Right lung (tissue), 5 donors: Measurements from ENCODE around the gene ZNF565. TPM values are rescaled to one million over a fixed set of nuclear protein-coding genes. Genes with fewer than 3 reads are reported as not detected.
"Not testable (repeated sequence)": the region's sequence is repeated elsewhere in the genome, so short reads cannot be mapped to it uniquely, and the experiment has no call there.

ENCODE experiments used
- DNase-seq, 2 donors: peaks; one replicate each; pipeline ENCODE4 v3.0.0-alpha.2; 2013
- polyA plus RNA-seq, 5 donors: library from polyadenylated mRNA; unstranded; fragments of 120-200 nt; gene quantifications; one replicate each; pipeline versions ENCODE4 v1.2.1 to v1.2.3, GENCODE V29; 2013; ENCODE audit warnings: inconsistent platforms in 1 of 5, low replicate concordance in 1 of 5; ENCODE audit not compliant: insufficient read length in 5 of 5, insufficient read depth in 1 of 5

Gene ZNF565
- polyA plus RNA-seq, 5 donors = 5.4 to 7.6 (median 7.1) TPM

- peak; percentile 65 to 71 for DNase-seq
Observed at GRCh38 chr19:36151144-36152018, 63.1 kb downstream of the ZNF565 start.

DNA sequence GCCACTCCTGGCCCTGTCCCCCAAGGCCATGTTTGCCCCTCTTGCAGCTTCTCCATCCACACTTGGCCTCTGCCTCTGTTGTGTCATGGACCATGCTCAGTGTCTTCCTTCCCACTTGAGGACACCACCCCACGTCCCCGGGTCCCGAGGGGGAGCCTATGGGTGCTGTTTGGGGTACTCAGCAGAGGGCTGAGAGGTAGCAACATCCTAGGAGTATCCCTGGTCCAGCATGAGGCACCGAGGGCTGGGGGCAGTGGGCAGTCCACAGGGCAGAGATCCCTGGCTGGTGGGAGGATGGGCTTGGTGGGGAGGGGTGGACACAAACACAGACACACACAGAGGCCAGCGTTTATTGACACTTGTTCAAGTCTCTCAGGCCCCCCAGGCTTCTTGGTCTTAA lies 63.9 kb downstream of the ZNF565 start:
- no peak for DNase-seq

DNA sequence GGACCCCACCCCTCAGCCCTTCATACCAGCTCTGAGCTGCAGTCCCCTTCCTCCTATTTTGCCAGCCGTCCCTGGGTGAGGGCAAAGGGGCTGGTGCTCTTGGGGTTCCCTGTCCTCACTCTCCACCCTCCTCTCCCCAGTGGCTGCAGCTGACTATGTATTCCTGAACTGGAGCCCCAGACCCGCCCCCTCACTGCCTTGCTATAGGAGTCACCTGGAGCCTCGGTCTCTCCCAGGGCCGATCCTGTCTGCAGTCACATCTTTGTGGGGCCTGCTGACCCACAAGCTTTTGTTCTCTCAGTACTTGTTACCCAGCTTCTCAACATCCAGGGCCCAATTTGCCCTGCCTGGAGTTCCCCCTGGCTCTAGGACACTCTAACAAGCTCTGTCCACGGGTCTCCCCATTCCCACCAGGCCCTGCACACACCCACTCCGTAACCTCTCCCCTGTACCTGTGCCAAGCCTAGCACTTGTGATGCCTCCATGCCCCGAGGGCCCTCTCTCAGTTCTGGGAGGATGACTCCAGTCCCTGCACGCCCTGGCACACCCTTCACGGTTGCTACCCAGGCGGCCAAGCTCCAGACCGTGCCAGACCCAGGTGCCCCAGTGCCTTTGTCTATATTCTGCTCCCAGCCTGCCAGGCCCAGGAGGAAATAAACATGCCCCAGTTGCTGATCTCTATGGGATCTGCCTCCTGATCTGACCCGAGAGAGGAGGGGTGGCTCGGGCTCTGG lies 64.6 kb downstream of the ZNF565 start:
- DNase-seq = no peak

DNA sequence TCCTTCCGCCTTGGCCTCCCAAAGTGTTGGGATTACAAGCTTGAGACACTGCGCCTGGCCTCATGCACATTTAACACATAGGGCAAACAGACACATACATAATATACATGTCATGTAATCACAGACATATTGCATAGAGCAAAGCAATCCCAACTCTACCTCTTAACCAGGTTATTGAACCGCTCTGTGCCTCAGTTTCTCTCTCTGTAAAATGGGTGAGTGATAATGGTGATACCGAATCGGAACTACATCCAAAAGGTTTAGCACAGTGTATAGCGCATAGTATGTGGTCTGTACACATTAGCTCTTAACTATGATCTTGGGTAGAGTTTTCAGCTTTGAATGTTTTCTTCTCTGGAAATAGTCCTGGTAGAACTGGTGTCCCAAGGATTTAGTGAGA lies 69.8 kb downstream of the ZNF565 start:
- no peak for DNase-seq

GRCh38 chr19:36142496-36142895 lies 72.0 kb downstream of the ZNF565 start:
- DNase-seq = no peak

DNA sequence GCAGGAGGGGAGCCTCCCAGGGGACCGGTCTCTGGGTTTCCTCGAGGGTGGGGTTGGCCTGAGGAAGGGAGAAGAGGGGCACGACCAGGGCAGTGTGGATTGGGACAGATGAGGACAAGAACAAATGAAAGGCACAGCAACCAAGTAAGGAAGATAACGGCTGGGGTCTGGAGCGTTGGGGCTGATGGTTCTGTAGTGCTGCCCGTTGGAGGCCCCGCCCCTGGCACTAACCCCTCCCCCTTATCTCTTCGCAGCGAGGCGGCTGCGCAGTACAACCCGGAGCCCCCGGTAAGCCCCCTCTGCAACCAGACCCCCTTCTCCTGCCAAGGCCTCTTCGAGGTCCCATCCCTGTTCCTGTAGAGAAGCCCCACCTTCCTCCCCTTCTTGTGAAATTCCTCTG lies 72.4 kb downstream of the ZNF565 start:
- DNase-seq = no peak

- DNase-seq = peak; percentile 58 to 76
Observed at GRCh38 chr19:36141039-36141927, 73.2 kb downstream of the ZNF565 start.

GRCh38 chr19:36140304-36141038 lies 74.0 kb downstream of the ZNF565 start:
- peak; percentile 42 to 50 for DNase-seq

DNA sequence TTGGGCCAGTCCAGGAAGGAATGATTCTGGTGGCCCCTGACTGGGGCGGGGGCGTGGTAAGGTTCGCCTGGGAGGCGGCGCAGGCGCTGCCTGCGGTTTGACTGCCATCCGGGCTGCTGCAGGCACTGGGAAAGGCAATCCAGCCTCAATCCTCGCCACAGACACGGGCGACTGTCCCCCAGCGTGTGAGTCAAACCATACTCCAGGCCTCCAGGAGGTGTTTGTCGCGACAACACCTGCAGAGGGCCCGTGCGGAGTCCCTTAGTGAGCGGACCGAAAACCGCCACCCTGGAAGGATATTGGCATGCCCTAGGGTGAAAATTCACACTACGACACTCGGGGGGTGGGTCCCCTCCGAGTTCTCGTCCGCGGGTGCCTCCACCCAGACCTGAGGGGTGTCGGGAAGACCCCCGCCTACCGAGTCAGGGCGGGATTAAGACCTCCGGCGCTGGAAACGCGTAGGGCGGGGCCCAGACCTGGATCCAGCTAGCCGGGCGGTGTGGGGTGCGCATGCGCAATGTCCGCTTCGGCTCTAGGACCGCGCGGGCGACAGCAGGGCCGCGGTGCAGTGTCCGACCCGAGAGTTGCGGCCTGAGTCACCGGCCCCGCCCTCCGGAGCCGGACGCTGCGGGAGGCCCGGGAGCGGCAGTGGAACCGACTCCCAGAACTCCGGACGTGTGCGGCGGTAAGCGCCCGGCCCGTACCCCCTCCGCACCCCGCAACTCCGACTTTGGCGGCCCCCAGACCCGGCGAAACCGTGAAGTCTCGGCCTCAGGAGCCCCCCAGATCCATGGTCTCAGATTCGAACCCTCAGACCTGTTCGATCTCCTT lies 74.8 kb downstream of the ZNF565 start, which contains the start of gene CAPNS1:
Gene CAPNS1, plus strand, starts transcription at position 594 of the 831 bp plus-strand sequence. CDS start 946 bp downstream, outside the sequence.
- peak; percentile 98 for DNase-seq

GRCh38 chr19:36139120-36139472 lies 75.4 kb downstream of the ZNF565 start:
- no peak for DNase-seq

GRCh38 chr19:36136964-36137686 lies 77.3 kb downstream of the ZNF565 start:
- DNase-seq = no peak

DNA sequence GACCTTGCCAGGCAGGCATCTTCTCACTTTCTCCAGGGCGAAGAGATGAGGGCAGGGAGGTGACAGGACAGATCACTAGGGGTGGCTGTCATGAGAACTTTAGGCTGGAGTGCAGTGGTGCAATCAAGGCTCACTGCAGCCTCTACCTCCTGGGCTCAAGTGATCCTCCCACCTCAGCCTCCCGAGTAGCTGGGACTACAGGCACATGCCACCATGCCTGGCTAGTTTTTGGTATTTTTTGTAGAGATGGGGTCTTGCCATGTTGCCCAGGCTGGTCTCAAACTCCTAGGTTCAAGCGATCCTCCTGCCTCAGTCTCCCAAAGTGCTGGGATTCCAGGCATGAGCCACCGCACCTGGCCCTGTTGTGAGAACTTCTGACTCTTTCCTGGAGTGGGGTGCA lies 79.6 kb downstream of the ZNF565 start:
- DNase-seq = not testable (repeated sequence)

Other genes with a start within 250 kb of the ZNF565 start
- gene SDHAF1, start 219.5 kb downstream of the ZNF565 start, polyA plus RNA-seq = 10 to 100 TPM in 4 of 5 donors, 1 to 10 TPM in 1; 9.1 to 15.0 (median 11.7) TPM
- gene SYNE4, start 205.9 kb downstream of the ZNF565 start, polyA plus RNA-seq = 10 to 100 TPM in 2 of 5 donors, 1 to 10 TPM in 3; 6.4 to 10.9 (median 9.9) TPM
- 10 to 100 TPM; 17.2 to 19.0 (median 18.4) TPM for gene ALKBH6, start 200.5 kb downstream of the ZNF565 start, polyA plus RNA-seq
- gene CLIP3, start 181.8 kb downstream of the ZNF565 start, polyA plus RNA-seq = 10 to 100 TPM; 23.6 to 31.9 (median 25.6) TPM
- gene THAP8, start 160.4 kb downstream of the ZNF565 start, polyA plus RNA-seq = 1 to 10 TPM; 4.2 to 9.0 (median 6.6) TPM
- 1 to 10 TPM; 4.3 to 6.0 (median 4.9) TPM for gene WDR62, start 159.8 kb downstream of the ZNF565 start, polyA plus RNA-seq
- gene OVOL3, start 103.5 kb downstream of the ZNF565 start, polyA plus RNA-seq = under 1 TPM in 3 of 5 donors, not detected in 2; 0.15 to 0.27 (median 0.16) TPM
- 10 to 100 TPM; 34.3 to 64.7 (median 36.4) TPM for gene POLR2I, start 99.8 kb downstream of the ZNF565 start, polyA plus RNA-seq
- gene TBCB, start 99.2 kb downstream of the ZNF565 start, polyA plus RNA-seq = 100 to 1,000 TPM in 4 of 5 donors, 10 to 100 TPM in 1; 96.1 to 147 (median 107) TPM
- 100 to 1,000 TPM; 470 to 696 (median 513) TPM for gene CAPNS1, start 74.6 kb downstream of the ZNF565 start, polyA plus RNA-seq
- 10 to 100 TPM; 25.5 to 78.0 (median 37.3) TPM for gene COX7A1, start 62.2 kb downstream of the ZNF565 start, polyA plus RNA-seq
- gene ZNF146, start 441 bp upstream of the ZNF565 start, polyA plus RNA-seq = 100 to 1,000 TPM in 4 of 5 donors, 10 to 100 TPM in 1; 91.5 to 149 (median 129) TPM
- gene ZFP14, start 164.5 kb upstream of the ZNF565 start, polyA plus RNA-seq = 10 to 100 TPM in 4 of 5 donors, 1 to 10 TPM in 1; 8.1 to 16.2 (median 12.8) TPM
- gene ZFP82, start 204.0 kb upstream of the ZNF565 start, polyA plus RNA-seq = 10 to 100 TPM; 11.2 to 18.5 (median 12.3) TPM